HG03045 (cell line): Measurements from ENCODE around the gene CDK18.
"Not testable (repeated sequence)": the region's sequence is repeated elsewhere in the genome, so short reads cannot be mapped to it uniquely, and the experiment has no call there.

Source experiments
- ATAC-seq: cut with Tn5 transposase; IDR thresholded peaks from one replicate; pipeline ENCODE4 v1.9.1; 2021; ENCODE audit warnings: mild to moderate bottlenecking, moderate library complexity; ENCODE audit not compliant: unreplicated experiment

The CDK18 gene

DNA sequence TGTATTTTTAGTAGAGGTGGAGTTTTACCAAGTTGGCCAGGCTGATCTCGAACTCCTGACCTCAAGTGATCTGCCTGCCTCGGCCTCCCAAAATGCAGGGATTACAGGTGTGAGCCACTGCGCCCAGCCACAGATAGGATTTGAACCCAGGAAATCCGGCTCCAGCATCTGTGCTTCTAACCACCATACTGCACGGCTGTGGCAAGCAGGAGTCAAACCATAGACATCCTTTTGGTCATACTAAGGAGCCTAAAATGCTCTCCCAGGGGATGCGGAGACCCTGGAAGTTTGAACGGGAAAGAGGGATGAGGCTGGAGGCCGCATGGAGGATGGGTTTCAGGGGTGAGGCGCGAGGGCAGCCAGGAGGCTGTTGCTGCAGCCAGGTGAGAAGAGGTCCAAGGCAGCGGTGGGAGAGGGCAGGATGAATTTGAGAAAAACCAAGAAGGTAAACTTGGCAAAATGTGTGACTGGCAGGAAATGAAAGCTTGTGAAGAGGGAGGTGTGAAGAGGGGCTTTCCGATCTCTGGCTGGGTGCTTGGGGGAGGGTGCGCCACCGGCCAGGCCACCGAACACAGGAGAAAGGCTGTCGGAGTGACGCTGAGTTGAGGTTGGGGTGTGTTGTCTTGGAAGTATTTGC is 24.0 kb upstream of the CDK18 start:
- ATAC-seq: no peak

DNA sequence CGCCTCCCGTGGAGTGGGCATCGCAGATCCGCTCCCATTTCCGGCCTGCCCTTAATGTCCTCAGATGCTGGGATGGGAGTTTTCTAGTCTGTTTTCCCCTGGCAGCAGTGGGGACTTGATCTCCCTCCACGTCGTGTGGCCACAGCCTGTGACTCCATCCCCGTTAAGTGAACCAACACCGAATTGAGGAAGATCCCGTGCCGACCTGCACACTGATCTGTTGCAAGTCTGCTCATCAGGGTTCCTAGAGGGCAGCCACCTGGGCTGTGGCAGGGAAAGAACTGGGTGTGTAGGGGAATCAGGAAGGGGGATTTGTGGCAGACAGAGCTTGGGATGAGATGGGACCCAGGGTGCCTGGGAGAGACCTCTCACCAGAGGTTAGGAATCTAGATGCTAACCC is 23.3 kb upstream of the CDK18 start:
- no peak for ATAC-seq

DNA sequence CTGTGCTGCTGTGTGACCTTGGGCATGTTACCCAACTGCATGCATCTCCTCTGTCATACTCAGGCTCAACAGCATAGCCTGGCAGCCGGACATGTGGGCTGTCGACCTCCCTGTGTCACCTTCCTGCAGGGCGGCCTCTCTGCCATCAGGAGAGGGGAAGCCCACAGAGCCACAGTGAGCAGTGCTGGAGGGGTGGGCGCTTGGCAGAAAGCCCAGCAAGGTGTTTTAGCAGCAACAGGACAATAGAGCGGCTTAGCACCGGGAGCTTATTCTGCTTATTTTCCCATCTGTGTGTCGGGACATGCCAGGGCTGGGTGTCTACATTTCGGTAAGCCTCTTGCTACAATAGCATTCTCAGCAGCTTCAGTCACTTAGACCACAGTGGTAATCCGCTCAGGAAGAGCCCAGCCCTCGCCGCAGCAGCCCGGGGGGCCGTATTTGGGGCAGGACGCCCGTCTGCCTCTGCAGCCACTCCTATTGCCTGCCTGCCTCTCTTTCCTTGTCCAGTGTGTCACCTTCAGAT is 22.8 kb upstream of the CDK18 start:
- no peak for ATAC-seq

DNA sequence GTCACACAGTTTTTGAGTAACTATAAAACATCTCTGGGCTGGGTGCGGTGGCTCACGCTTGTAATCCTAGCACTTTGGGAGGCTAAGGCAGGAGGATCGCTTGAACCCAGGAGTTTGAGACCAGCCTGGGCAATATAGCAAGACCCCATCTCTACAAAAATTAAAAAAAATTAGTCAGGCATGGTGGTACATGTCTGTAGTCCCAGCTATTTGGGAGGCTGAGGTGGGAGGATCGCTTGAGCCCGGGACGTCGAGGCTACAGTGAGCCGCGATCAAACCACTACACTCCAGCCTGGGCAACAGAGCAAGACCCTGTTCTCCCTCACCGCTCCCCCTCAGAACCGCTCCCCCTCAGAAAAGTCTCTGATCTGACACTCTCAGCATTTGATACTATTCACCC is 21.9 kb upstream of the CDK18 start:
- ATAC-seq: not testable (repeated sequence)

DNA sequence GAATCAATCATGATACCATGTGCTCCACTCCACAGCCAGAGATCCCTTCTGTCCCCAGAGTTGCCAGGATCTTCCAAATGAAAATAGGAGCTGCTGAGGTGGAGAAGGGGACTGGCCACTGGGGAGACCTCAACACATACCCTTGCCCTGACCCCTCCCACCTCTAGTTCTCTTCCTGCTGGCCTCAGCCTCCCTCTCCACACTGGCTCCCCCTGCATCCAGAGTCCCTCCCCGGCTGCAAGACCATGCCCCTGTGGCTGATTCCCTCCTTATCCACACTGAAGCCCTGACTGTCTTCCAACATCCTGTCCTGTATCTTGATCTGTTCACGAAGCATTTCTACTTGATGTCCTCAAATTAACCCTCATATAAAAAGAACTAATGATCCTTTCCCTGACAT is 21.1 kb upstream of the CDK18 start:
- no peak for ATAC-seq

DNA sequence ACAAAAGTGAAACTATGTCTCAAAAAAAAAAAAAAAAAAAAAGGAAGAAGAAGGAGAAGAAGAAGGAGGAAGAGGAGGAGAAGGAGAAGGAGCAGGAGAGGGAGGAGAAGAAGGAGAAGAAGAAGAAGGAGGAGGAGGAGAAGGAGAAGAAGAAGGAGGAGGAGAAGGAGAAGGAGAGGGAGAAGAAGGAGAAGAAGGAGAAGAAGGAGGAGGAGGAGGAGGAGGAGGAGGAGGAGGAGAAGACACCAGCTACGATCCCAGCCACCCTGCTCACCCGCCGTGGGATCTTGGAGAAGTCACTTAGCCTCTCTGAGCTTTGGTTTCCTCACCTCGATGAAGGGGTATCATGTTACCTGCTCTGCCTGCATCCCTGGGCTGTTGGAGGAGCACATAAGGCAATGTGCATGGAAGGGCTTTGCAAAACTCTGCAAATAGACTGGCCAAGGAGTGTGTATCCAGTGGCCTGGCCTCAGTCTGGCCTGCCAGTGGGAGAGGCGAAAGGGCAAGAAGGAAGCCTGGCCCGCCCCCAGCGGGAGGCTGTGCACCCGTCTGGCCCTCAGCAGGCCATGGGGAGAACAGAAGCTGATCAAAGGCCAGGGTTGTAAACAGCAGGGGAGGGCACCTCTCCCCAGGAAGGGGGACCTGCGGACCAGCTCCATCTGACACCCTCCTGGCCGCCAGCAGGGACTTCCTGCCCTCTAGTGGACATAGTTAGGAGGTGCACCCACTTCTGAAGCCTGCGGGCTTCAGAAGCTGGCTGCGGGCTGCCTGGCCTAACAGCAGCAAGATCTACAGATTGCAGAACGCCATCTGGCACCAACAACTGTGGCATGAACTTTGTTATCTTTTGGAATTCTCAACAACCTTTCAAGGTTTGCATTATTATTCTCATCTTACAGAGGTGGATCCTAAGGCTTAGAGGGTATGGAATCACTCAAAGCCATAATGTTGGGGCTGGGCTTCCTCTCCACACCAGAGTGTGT is 19.2 kb upstream of the CDK18 start:
- ATAC-seq: peak; percentile 50

DNA sequence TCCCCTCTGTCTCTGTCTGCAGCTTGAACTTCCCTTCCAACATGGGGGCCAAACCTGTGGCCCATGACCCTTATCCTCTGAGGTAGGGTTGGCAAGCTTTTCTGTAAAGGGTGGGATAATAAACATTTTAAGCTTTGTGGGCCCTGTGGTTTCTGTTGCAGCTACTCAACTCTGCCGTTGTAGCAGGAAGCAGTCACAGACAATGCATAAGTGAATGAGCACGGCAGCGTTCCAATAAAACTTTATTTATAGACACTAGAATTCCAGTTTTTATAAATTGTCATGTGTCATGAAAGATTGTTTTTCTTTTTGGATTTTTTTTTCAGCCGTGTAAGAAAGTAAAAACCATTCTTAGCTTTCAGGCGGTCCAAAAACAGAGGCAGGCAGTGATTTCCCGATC is 18.2 kb upstream of the CDK18 start:
- no peak for ATAC-seq

DNA sequence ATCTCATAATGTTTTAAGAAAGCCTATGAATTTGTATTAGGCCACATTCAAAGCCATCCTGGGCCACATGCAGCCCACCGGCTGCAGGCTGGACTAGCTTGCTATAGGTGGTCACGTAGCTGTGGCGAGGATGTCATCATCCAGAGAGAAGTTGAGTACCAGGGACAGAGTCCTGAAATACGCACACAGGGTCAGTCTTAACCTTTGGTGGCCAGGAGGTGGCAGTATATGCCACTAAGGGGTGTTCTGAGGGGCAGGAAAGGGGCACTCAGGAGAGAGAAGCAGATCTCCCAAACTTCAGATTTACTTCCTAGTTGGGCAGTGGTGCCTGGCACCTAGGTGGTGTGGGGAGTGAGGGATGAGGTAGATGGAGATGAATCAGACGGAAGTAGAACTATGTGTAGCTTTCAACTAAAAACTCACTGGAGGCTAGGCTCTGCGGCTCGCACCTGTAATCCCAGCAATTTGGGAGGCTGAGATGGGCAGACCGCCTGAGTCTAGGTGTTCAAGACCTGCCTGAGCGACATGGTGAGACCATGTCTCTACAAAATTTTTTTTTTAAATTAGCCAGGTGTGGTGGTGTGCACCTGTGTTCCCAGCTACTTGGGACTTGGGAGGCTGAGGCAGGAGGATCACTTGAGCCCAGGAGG is 16.3 kb upstream of the CDK18 start:
- ATAC-seq: no peak

DNA sequence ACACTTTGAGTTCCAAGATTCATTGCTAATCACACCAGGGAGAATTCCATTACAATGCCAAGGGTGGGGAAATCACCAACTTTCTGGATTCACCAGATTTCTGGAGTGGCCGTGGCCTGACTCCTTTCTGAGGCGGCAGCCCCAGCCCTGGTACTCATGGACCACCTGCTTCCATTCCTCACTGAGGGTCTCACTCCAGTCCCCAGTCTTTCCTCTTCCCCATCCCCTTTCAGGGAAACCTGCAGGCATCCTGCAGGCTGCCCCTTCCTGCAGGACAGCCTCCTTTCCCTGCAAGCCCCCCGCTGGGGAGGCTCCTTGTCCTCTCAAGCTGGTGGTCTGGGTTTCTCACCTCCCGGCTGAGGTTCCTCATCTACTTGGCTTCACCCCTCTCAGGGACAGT is 12.7 kb upstream of the CDK18 start:
- ATAC-seq: no peak

DNA sequence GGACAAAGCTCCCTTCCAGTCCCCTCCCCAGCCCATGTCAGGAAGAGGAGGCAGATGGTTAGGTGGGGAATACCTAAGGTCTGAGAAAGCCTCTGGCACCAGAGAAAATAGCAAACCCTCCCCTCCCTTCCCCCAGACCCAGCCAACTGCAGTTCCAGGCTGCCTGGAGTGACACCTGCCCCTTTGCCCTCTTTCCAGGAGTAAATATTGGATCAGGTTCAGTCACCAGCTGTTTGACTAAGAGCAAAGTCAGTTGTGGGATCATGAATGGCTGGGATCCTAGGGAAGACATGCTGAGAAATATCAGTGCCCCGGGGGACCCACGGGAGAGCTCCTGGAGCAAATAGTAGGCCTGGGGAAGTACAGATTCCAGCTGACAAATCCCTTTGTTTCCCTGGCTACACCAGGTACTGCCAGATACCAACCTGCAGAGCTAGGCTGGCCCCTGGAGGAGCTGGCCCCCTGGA is 12.2 kb upstream of the CDK18 start:
- ATAC-seq: no peak

DNA sequence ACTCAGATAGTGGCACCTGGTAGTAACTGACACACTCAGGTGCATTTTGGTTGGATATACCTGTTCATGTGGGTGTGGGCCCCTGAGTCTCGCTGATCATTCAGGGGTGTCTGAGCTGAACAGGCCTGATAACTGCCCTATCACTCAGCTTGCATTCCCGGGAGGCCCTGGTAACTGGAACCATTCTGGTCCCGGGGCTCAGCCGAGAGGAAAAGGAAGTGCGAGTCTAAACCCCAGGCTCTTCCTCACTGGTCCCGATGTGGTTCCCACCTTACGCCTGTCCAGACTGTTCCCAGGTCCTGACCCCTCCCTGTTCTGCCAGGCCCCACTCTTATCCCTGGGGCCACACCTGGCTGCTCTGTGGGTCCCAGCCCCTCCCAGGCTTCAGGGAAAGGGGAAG is 11.7 kb upstream of the CDK18 start:
- ATAC-seq: no peak

DNA sequence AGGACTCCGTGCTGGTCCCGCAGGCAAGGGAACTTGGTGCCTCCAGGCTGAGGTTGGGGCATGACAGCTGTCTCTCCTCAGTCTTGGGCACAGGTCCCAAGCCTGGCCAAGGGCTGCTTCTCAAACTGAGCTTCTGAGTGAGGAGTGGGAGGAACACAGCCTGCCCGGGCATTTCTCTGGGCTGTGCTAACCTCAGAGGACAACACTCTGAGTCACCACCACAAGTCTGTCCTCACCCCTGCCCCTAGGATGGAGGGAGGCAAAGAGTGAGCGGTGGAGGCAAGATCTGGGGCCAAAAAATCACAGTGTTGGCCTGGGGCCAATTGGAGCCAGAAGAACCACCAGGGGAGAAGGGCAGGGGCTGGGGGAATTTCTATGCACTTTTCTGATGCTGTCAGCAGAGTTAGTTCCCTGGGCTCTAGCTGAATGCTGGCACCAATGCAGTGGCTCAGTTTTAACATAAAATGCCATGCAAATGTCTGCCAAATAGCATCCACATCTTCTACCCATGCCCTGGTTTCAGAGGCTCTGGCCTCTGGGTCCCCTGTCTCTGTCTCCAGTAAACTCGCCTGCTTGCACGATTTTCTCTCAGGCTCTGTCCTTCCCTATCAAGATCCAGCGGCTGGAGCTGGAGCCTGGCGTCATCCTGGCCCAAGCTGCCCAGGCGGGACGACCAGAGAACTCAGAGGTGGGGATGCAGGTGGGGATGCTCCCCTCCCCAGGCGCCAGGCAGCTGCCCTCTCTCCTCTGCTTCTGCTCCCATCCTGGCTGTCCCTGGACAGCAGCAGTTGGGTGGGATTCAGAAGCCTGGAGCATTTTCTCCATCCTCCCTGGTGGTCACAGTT is 11.0 kb upstream of the CDK18 start:
- ATAC-seq: no peak

DNA sequence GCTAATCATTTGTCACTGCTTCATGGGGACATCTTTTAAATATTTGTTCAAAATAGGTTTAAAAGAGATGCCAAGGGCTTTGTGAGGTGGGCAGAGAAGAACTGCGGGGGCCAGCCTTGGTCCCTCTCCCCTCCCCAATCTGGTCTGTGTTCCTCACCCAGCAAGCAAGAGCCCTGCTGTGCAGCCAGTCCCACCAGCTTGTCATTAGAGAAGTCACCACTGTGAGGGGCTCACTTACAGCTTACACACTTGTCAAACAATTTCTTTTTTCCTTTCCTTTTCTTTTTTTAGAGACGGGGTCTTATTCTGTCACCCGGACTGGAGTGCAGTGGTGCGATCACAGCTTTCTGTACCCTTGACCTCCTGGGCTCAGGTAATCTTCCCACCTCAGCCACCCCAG is 10.4 kb upstream of the CDK18 start:
- ATAC-seq: no peak

DNA sequence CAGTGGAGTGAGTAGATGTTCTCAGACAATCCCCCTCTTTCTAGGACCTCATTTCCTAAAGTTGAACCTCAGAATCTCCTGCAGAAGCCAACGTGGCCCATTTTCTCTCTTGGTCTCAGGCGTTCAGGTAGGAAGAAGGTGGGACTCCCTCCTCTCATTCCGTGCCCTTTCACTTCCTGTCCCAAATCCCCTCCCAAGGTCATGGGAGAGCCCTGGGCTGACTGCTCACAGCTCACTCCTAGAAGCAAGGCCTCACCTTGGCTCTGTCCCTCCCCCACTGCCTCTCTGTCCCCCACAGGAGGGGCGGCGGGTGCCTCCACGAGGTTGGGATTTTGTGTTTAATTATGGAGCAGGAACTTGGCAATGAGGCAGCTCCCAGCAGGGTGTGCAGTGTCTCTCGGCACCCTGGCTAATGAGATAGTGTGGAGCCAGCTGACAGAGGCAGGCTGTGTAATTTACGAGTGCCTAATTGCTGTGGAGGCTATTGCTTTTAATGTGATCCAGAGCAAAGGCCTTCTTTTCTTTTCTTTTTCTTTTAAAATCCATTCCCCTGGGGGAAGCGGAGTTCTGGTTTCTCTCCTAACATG is 9.1 kb upstream of the CDK18 start:
- ATAC-seq: no peak

DNA sequence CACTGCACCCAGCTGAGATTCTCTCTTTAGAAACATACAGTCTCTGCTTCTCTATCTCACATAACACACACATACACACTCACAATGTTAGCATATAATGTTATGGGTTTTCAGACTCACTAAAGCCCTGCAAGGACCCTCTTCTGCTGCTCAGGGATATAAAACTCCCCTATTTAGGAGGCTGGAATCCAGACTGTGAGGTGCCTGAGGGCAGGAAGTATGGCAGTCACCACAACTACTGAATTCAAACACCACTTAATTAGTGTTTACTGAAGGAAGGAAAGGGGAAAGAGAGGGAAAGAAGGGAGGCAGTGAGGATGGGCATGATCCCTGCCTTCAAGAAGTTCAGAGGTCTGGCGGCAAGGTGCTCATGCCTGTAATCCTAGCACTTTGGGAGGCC is 7.8 kb upstream of the CDK18 start:
- no peak for ATAC-seq

DNA sequence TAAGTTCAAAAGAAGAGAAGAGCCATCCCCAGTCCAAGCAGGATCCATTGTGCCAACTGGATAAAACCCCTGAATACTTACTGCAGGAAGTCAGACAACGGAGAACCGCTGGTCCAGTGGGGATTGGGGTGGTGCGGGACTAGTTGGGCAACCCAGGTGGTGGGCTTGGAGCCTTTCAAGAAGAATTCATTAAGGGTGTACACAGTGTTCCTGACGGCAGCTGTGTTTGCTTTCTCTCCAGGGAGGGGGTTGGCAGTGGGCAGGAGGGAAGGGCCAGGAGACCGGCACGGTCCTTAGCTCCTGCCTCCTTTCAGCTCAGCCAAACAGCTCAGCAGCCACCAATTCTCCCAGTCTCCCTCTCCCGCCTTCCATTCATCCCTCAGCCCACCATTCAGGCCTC is 7.1 kb upstream of the CDK18 start:
- ATAC-seq: no peak

DNA sequence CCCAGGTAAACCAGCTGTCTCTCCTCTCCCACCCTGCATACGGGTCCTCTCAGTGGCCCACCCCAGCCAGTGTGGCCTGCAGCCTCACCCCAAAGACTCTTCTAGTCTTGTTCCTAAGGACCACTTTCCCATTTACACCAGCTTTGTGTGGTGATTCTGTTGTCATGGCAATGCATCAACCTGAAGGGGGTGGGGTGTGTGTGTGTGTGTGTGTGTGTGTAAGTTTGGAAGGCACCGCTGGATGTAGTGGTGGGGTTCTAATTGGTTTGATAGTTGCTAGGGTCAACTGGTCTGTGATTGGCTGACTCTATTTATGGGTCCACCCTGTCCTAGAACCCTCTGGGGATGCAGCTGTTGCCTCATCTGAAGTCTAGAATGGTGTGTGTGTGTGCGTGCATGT is 4.7 kb upstream of the CDK18 start:
- no peak for ATAC-seq

DNA sequence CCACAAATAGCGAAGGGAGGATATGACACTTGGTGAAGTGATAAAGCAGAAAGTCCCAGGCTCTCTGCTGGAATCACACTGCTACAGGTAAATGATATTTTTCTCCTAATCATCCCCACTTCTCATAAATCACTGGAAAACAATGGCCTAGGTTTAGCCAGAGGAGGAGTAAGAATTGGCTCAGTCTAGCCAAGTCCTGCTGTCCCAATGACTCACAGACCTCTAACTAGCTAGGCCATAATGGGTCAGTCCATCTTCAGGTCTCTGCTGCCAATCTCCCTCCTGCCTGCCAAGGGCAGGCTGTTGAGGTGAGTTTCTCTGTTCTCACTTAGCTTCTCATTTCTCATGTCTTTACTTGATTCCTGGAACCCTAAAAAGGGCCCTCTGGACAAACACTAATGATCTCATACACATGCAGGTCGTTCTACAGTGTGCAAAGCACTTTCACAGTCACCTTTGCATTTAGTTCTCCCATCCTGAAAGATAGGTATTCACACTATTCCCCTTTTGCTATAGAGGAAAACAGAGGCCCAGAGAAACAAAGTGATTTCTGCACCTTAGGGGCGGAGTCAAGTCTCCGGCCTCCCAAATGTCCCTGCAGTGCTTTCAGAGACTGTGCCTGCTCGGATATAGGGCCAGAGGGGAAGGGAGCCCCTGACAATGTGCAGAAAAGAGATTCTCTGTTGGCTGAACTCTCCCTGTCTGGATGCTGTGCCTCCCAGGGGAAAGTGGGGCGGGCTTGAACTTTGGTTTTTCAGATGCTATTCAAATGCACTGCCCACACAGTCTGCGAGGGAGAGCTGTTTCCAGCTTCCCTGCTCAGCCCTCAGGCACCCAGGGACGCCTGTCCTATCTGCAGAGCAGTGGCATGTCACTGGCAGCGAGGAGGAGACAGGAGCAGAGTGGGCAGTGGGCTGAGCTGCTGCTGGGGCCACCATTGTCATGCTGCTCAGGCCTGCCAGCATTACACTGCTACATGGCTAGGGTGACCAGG is 3.9 kb upstream of the CDK18 start:
- no peak for ATAC-seq
